ENCODE data around the gene DPP9. TPM values are rescaled to one million over a fixed set of nuclear protein-coding genes. Genes with fewer than 3 reads are reported as not detected.

DPP9 gene
- total RNA-seq, 2 donors from 2014 or later, result 84.1 to 91.8 TPM

- H3K27me3 Mint-ChIP-seq, result no peaks in the 10 kb centered on the region
- no peaks in the 10 kb centered on the region for H3K9me3 ChIP-seq (ENCODE audit: control insufficient read depth, low read length, poor library complexity, severe bottlenecking)
- H3K4me3 Mint-ChIP-seq, result no peak overlapping the region
- H3K27ac Mint-ChIP-seq, result no peak overlapping the region
- peaks cover 6% of the 10 kb centered on the region for H3K4me1 Mint-ChIP-seq
- DNase-seq, result no peak
- ATAC-seq, result no peak
- no peaks in the 10 kb centered on the region for H3K36me3 Mint-ChIP-seq (ENCODE audit: low read depth)
These were observed 75.7 kb downstream of the DPP9 start for GRCh38 chr19:4647676-4648644.

- Mint-ChIP-seq H3K36me3 (ENCODE audit: low read depth) (no peaks in the 10 kb centered on the region), H3K4me1 (peaks cover 10% of the 10 kb centered on the region), H3K27ac (no peak overlapping the region), H3K4me3 (no peak overlapping the region), H3K27me3 (no peaks in the 10 kb centered on the region)
- DNase-seq, result no peak
- no peak for ATAC-seq
- H3K9me3 ChIP-seq (ENCODE audit: control insufficient read depth, low read length, poor library complexity, severe bottlenecking), result no peaks in the 10 kb centered on the region
These were observed 77.9 kb downstream of the DPP9 start for GRCh38 chr19:4645718-4646117.

GRCh38 chr19:4642625-4643024 is 81.0 kb downstream of the DPP9 start:
- no peaks in the 10 kb centered on the region for H3K36me3 Mint-ChIP-seq (ENCODE audit: low read depth)
- no peak overlapping the region for H3K4me3 Mint-ChIP-seq
- ATAC-seq, result no peak
- no peaks in the 10 kb centered on the region for H3K27me3 Mint-ChIP-seq
- no peak for DNase-seq
- H3K4me1 Mint-ChIP-seq, result peaks cover 17% of the 10 kb centered on the region
- peak overlapping the region; percentile 60 for H3K27ac Mint-ChIP-seq
- no peaks in the 10 kb centered on the region for H3K9me3 ChIP-seq (ENCODE audit: control insufficient read depth, low read length, poor library complexity, severe bottlenecking)

GRCh38 chr19:4641132-4641531 is 82.5 kb downstream of the DPP9 start:
- H3K4me1 Mint-ChIP-seq, result peaks cover 21% of the 10 kb centered on the region

GRCh38 chr19:4640247-4641000 is 83.2 kb downstream of the DPP9 start:
- no peaks in the 10 kb centered on the region for H3K27me3 Mint-ChIP-seq
- peak overlapping the region; percentile 96 for H3K4me3 Mint-ChIP-seq
- DNase-seq (no peak), ATAC-seq (no peak)
- H3K9me3 ChIP-seq (ENCODE audit: control insufficient read depth, low read length, poor library complexity, severe bottlenecking), result no peaks in the 10 kb centered on the region
- peak overlapping the region; percentile 100 for H3K27ac Mint-ChIP-seq
- H3K4me1 Mint-ChIP-seq, result peaks cover 18% of the 10 kb centered on the region
- H3K36me3 Mint-ChIP-seq (ENCODE audit: low read depth), result no peaks in the 10 kb centered on the region

More at GRCh38 chr19:4641132-4641531, 82.5 kb downstream of the DPP9 start:
- Mint-ChIP-seq H3K4me3 (peak overlapping the region; percentile 53), H3K27ac (peak overlapping the region; percentile 100), H3K27me3 (no peaks in the 10 kb centered on the region), H3K36me3 (ENCODE audit: low read depth) (no peaks in the 10 kb centered on the region)
- H3K9me3 ChIP-seq (ENCODE audit: control insufficient read depth, low read length, poor library complexity, severe bottlenecking), result no peaks in the 10 kb centered on the region
- no peak for ATAC-seq
- DNase-seq, result no peak

GRCh38 chr19:4639531-4640246 is 84.0 kb downstream of the DPP9 start:
- Mint-ChIP-seq H3K36me3 (ENCODE audit: low read depth) (no peaks in the 10 kb centered on the region), H3K27me3 (no peaks in the 10 kb centered on the region), H3K4me3 (peak overlapping the region; percentile 96), H3K27ac (peak overlapping the region; percentile 100), H3K4me1 (peaks cover 18% of the 10 kb centered on the region)
- DNase-seq (no peak), ATAC-seq (no peak)
- H3K9me3 ChIP-seq (ENCODE audit: control insufficient read depth, low read length, poor library complexity, severe bottlenecking), result no peaks in the 10 kb centered on the region

- H3K4me3 Mint-ChIP-seq, result peak within 1 kb of the TSS; percentile 96
- ATAC-seq, result peak; percentile 95
- peak; percentile 99 to 100 (median 99) for DNase-seq
- no peaks in the 10 kb centered on the region for H3K27me3 Mint-ChIP-seq
- peak within 1 kb of the TSS; percentile 100 for H3K27ac Mint-ChIP-seq
- no peaks in the 10 kb centered on the region for H3K9me3 ChIP-seq (ENCODE audit: control insufficient read depth, low read length, poor library complexity, severe bottlenecking)
- H3K36me3 Mint-ChIP-seq (ENCODE audit: low read depth), result no peaks in the 10 kb centered on the region
- H3K4me1 Mint-ChIP-seq, result peaks cover 18% of the 10 kb centered on the region
These were observed 84.7 kb downstream of the DPP9 start, which contains the start of gene TNFAIP8L1 for GRCh38 chr19:4638828-4639530. TNFAIP8L1 (plus strand) TSS chr19:4639516; CDS start chr19:4651870, 12,354 bp downstream.

GRCh38 chr19:4638317-4638716 is 85.3 kb downstream of the DPP9 start:
- Mint-ChIP-seq H3K36me3 (ENCODE audit: low read depth) (no peaks in the 10 kb centered on the region), H3K27me3 (no peaks in the 10 kb centered on the region), H3K4me3 (peak overlapping the region; percentile 96), H3K4me1 (peaks cover 19% of the 10 kb centered on the region), H3K27ac (peak overlapping the region; percentile 100)
- DNase-seq (no peak), ATAC-seq (no peak)
- no peaks in the 10 kb centered on the region for H3K9me3 ChIP-seq (ENCODE audit: control insufficient read depth, low read length, poor library complexity, severe bottlenecking)

GRCh38 chr19:4636761-4637160 is 86.9 kb downstream of the DPP9 start:
- Mint-ChIP-seq H3K36me3 (ENCODE audit: low read depth) (no peaks in the 10 kb centered on the region), H3K27ac (peak overlapping the region; percentile 100), H3K4me1 (peaks cover 23% of the 10 kb centered on the region), H3K4me3 (no peak overlapping the region), H3K27me3 (no peaks in the 10 kb centered on the region)
- H3K9me3 ChIP-seq (ENCODE audit: control insufficient read depth, low read length, poor library complexity, severe bottlenecking), result no peaks in the 10 kb centered on the region
- DNase-seq (no peak), ATAC-seq (no peak)

GRCh38 chr19:4636151-4636717 is 87.4 kb downstream of the DPP9 start:
- no peaks in the 10 kb centered on the region for H3K9me3 ChIP-seq (ENCODE audit: control insufficient read depth, low read length, poor library complexity, severe bottlenecking)
- peak overlapping the region; percentile 100 for H3K27ac Mint-ChIP-seq
- no peaks in the 10 kb centered on the region for H3K36me3 Mint-ChIP-seq (ENCODE audit: low read depth)
- H3K4me1 Mint-ChIP-seq, result peaks cover 21% of the 10 kb centered on the region
- peak overlapping the region; percentile 62 for H3K4me3 Mint-ChIP-seq
- ATAC-seq (no peak), DNase-seq (peak; percentile 69 to 77 (median 76))
- no peaks in the 10 kb centered on the region for H3K27me3 Mint-ChIP-seq

- no peaks in the 10 kb centered on the region for H3K36me3 Mint-ChIP-seq (ENCODE audit: low read depth)
- H3K4me1 Mint-ChIP-seq, result peaks cover 19% of the 10 kb centered on the region
- H3K27ac Mint-ChIP-seq, result no peak overlapping the region
- H3K9me3 ChIP-seq (ENCODE audit: control insufficient read depth, low read length, poor library complexity, severe bottlenecking), result no peaks in the 10 kb centered on the region
- peak overlapping the region; percentile 62 for H3K4me3 Mint-ChIP-seq
- no peak for DNase-seq
- no peaks in the 10 kb centered on the region for H3K27me3 Mint-ChIP-seq
- no peak for ATAC-seq
These were observed 87.9 kb downstream of the DPP9 start for GRCh38 chr19:4635754-4636116.

Measured in T-helper 17 cell (primary cell).